K562 (cell line): ENCODE data around the gene CLTB.
A peak's percentile ranks its signal among the peaks of the same experiment; 100 is the strongest.

Experiments
- ATF2 ChIP-seq: sonication (generic); formaldehyde crosslinking; IDR thresholded peaks from 2 replicates; pipeline ENCODE4 v1.8.1; 2022; ENCODE audit warnings: missing genetic modification reagents
- CBX3 ChIP-seq, 2 experiments: IDR thresholded peaks; 1 replicate in 1 of 2; 2 replicates in 1 of 2; pipeline ENCODE4 v1.6.1; 2012; ENCODE audit warnings: inconsistent platforms in 2 of 2, low read length in 2 of 2, borderline replicate concordance in 1 of 2, control low read depth in 1 of 2
- CHCHD3 ChIP-seq: fragments of 250-450 bp; sonication (Bioruptor Pico); IDR thresholded peaks from 2 replicates; pipeline ENCODE4 v2.1.2; 2022; ENCODE audit warnings: mild to moderate bottlenecking
- CTCF ChIP-seq, 3 experiments: IDR thresholded peaks in 2 of 3; conservative IDR thresholded peaks in 1 of 3; 2 replicates each; pipeline ENCODE4 v1.5.1; 2011 to 2012; ENCODE audit warnings: low read length in 3 of 3, mild to moderate bottlenecking in 3 of 3, control low read depth in 2 of 3, improper control_type of control experiment in 1 of 3, inconsistent platforms in 1 of 3, low read depth in 1 of 3, mixed read lengths in 1 of 3, moderate library complexity in 1 of 3; ENCODE audit not compliant: insufficient read depth in 2 of 3
- ZNF274 ChIP-seq: IDR thresholded peaks from 2 replicates; pipeline ENCODE4 v1.6.1; 2011; ENCODE audit warnings: low read depth, mild to moderate bottlenecking, low read length, moderate library complexity, borderline replicate concordance
- TF ChIP-seq, protein P1 (sequence below): sonication (generic); formaldehyde crosslinking; IDR thresholded peaks from 2 replicates; pipeline ENCODE4 v1.8.0; 2022; ENCODE audit warnings: mild to moderate bottlenecking, missing genetic modification reagents, borderline replicate concordance

- TF ChIP-seq CHCHD3: no peak
- no peak for TF ChIP-seq ZNF274
- no peak for TF ChIP-seq ATF2 (CRISPR knock-in tag)
- peak; percentile 16 to 37 (median 35); a peak in 2 of 6 replicates for TF ChIP-seq CTCF (IDR thresholded peaks at IDR 0.05 in 2 of 3, conservative IDR thresholded peaks at IDR 0.05 in 1 of 3; ENCODE audit: insufficient read depth in 2 of 3, low read depth in 1 of 3, low read length in 3 of 3)
- TF ChIP-seq, protein P1, sequence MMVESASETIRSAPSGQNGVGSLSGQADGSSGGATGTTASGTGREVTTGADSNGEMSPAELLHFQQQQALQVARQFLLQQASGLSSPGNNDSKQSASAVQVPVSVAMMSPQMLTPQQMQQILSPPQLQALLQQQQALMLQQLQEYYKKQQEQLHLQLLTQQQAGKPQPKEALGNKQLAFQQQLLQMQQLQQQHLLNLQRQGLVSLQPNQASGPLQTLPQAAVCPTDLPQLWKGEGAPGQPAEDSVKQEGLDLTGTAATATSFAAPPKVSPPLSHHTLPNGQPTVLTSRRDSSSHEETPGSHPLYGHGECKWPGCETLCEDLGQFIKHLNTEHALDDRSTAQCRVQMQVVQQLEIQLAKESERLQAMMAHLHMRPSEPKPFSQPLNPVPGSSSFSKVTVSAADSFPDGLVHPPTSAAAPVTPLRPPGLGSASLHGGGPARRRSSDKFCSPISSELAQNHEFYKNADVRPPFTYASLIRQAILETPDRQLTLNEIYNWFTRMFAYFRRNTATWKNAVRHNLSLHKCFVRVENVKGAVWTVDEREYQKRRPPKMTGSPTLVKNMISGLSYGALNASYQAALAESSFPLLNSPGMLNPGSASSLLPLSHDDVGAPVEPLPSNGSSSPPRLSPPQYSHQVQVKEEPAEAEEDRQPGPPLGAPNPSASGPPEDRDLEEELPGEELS (CRISPR knock-in tag): no peak
- TF ChIP-seq CBX3 (IDR thresholded peaks at IDR 0.05; ENCODE audit: borderline replicate concordance in 1 of 2, low read length in 2 of 2): no peak
Measured at GRCh38 chr5:176396330-176396729, 20.0 kb downstream of the CLTB start.
